Hematopoietic multipotent progenitor cell treated with erythropoietin and hydrocortisone succinate and interleukin-3 and kit ligand, for 17 days (in vitro differentiated cells): ENCODE measurements around the gene TMPRSS12.
"Not testable (repeated sequence)": the region's sequence is repeated elsewhere in the genome, so short reads cannot be mapped to it uniquely, and the experiment has no call there.

Experiments
- DNase-seq: peaks from one replicate; pipeline ENCODE4 v3.0.0-alpha.2; 2015; ENCODE audit warnings: low spot score

Gene TMPRSS12

GRCh38 chr12:50842637-50843493, at the start of gene TMPRSS12:
Gene TMPRSS12, plus strand, starts transcription at chr12:50842926. Its CDS starts 39 bp downstream, at chr12:50842965.
- DNase-seq, result no peak

- DNase-seq, result no peak
These were observed 42.8 kb upstream of the TMPRSS12 start for GRCh38 chr12:50799908-50800307.

- no peak for DNase-seq
These were observed 39.4 kb upstream of the TMPRSS12 start for GRCh38 chr12:50803230-50803875.

GRCh38 chr12:50806176-50806575, 36.5 kb upstream of the TMPRSS12 start:
- no peak for DNase-seq

- DNase-seq, result peak; percentile 59
These were observed 33.6 kb upstream of the TMPRSS12 start for GRCh38 chr12:50809131-50809530.

- not testable (repeated sequence) for DNase-seq
These were observed 27.8 kb upstream of the TMPRSS12 start for GRCh38 chr12:50814921-50815320.

GRCh38 chr12:50820177-50820576, 22.5 kb upstream of the TMPRSS12 start:
- DNase-seq, result no peak

GRCh38 chr12:50822082-50822481, 20.6 kb upstream of the TMPRSS12 start:
- no peak for DNase-seq

- not testable (repeated sequence) for DNase-seq
These were observed 19.0 kb upstream of the TMPRSS12 start for GRCh38 chr12:50823724-50824123.

GRCh38 chr12:50824914-50825313, 17.8 kb upstream of the TMPRSS12 start:
- no peak for DNase-seq

- DNase-seq, result peak; percentile 76
These were observed 17.3 kb upstream of the TMPRSS12 start for GRCh38 chr12:50825372-50825838.

GRCh38 chr12:50828121-50828520, 14.6 kb upstream of the TMPRSS12 start:
- no peak for DNase-seq

GRCh38 chr12:50828886-50829285, 13.8 kb upstream of the TMPRSS12 start:
- DNase-seq, result no peak

GRCh38 chr12:50833801-50834200, 8.9 kb upstream of the TMPRSS12 start:
- not testable (repeated sequence) for DNase-seq

- DNase-seq, result no peak
These were observed 3.7 kb upstream of the TMPRSS12 start for GRCh38 chr12:50839042-50839441.

GRCh38 chr12:50840809-50841487, 1.8 kb upstream of the TMPRSS12 start:
- no peak for DNase-seq

- no peak for DNase-seq
These were observed 802 bp upstream of the TMPRSS12 start for GRCh38 chr12:50841716-50842531.

GRCh38 chr12:50845021-50845647, 2.4 kb downstream of the TMPRSS12 start:
- DNase-seq, result no peak

- no peak for DNase-seq
These were observed 6.2 kb downstream of the TMPRSS12 start for GRCh38 chr12:50848963-50849362.

GRCh38 chr12:50855218-50855617, 12.5 kb downstream of the TMPRSS12 start:
- not testable (repeated sequence) for DNase-seq

- DNase-seq, result not testable (repeated sequence)
These were observed 13.0 kb downstream of the TMPRSS12 start for GRCh38 chr12:50855679-50856078.
